Measurements from ENCODE around the gene LTBP4. TPM values are rescaled to one million over a fixed set of nuclear protein-coding genes. Genes with fewer than 3 reads are reported as not detected.
A peak's percentile ranks its signal among the peaks of the same experiment; 100 is the strongest.

Gene LTBP4
- total and polyA plus RNA-seq, 2 of the 13 experiments (the other 11 are each of a cell fraction or from before 2014, with no cell fraction given) = 0.86 to 2.3 TPM

- TF ChIP-seq, protein P1, sequence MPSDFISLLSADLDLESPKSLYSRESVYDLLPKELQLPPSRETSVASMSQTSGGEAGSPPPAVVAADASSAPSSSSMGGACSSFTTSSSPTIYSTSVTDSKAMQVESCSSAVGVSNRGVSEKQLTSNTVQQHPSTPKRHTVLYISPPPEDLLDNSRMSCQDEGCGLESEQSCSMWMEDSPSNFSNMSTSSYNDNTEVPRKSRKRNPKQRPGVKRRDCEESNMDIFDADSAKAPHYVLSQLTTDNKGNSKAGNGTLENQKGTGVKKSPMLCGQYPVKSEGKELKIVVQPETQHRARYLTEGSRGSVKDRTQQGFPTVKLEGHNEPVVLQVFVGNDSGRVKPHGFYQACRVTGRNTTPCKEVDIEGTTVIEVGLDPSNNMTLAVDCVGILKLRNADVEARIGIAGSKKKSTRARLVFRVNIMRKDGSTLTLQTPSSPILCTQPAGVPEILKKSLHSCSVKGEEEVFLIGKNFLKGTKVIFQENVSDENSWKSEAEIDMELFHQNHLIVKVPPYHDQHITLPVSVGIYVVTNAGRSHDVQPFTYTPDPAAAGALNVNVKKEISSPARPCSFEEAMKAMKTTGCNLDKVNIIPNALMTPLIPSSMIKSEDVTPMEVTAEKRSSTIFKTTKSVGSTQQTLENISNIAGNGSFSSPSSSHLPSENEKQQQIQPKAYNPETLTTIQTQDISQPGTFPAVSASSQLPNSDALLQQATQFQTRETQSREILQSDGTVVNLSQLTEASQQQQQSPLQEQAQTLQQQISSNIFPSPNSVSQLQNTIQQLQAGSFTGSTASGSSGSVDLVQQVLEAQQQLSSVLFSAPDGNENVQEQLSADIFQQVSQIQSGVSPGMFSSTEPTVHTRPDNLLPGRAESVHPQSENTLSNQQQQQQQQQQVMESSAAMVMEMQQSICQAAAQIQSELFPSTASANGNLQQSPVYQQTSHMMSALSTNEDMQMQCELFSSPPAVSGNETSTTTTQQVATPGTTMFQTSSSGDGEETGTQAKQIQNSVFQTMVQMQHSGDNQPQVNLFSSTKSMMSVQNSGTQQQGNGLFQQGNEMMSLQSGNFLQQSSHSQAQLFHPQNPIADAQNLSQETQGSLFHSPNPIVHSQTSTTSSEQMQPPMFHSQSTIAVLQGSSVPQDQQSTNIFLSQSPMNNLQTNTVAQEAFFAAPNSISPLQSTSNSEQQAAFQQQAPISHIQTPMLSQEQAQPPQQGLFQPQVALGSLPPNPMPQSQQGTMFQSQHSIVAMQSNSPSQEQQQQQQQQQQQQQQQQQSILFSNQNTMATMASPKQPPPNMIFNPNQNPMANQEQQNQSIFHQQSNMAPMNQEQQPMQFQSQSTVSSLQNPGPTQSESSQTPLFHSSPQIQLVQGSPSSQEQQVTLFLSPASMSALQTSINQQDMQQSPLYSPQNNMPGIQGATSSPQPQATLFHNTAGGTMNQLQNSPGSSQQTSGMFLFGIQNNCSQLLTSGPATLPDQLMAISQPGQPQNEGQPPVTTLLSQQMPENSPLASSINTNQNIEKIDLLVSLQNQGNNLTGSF (CRISPR knock-in tag; IDR thresholded peaks at IDR 0.05) = peak; percentile 68; the same call in 1 of the 2 replicates
- TF ChIP-seq ONECUT2 (CRISPR knock-in tag; IDR thresholded peaks at IDR 0.05) = 0 out of 2 replicates have a peak, but pooled peaks have one; percentile 14
- TF ChIP-seq PAWR (CRISPR knock-in tag; IDR thresholded peaks at IDR 0.05; ENCODE audit: borderline replicate concordance) = no peak
- 0 out of 2 replicates have a peak, but pooled peaks have one; percentile 72 for TF ChIP-seq ZNF430 (CRISPR knock-in tag; IDR thresholded peaks at IDR 0.05)
- TF ChIP-seq, protein P2, sequence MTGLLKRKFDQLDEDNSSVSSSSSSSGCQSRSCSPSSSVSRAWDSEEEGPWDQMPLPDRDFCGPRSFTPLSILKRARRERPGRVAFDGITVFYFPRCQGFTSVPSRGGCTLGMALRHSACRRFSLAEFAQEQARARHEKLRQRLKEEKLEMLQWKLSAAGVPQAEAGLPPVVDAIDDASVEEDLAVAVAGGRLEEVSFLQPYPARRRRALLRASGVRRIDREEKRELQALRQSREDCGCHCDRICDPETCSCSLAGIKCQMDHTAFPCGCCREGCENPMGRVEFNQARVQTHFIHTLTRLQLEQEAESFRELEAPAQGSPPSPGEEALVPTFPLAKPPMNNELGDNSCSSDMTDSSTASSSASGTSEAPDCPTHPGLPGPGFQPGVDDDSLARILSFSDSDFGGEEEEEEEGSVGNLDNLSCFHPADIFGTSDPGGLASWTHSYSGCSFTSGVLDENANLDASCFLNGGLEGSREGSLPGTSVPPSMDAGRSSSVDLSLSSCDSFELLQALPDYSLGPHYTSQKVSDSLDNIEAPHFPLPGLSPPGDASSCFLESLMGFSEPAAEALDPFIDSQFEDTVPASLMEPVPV (CRISPR knock-in tag; IDR thresholded peaks at IDR 0.05) = no peak
- TF ChIP-seq, protein P3, sequence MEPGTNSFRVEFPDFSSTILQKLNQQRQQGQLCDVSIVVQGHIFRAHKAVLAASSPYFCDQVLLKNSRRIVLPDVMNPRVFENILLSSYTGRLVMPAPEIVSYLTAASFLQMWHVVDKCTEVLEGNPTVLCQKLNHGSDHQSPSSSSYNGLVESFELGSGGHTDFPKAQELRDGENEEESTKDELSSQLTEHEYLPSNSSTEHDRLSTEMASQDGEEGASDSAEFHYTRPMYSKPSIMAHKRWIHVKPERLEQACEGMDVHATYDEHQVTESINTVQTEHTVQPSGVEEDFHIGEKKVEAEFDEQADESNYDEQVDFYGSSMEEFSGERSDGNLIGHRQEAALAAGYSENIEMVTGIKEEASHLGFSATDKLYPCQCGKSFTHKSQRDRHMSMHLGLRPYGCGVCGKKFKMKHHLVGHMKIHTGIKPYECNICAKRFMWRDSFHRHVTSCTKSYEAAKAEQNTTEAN (CRISPR knock-in tag; conservative IDR thresholded peaks at IDR 0.05) = peak; percentile 30; the same call in 1 of the 2 replicates
- 0 out of 2 replicates have a peak, but pooled peaks have one; percentile 0 for TF ChIP-seq ZNF547 (CRISPR knock-in tag; IDR thresholded peaks at IDR 0.05)
- TF ChIP-seq KLF11 (CRISPR knock-in tag; IDR thresholded peaks at IDR 0.05) = peak; percentile 56; the same call in 1 of the 2 replicates
- 0 out of 2 replicates have a peak, but pooled peaks have one; percentile 44 for TF ChIP-seq KMT2B (CRISPR knock-in tag; IDR thresholded peaks at IDR 0.05)
- peak; percentile 91 for TF ChIP-seq DMAP1 (CRISPR knock-in tag; IDR thresholded peaks at IDR 0.05)
- no peak for TF ChIP-seq ZNF275 (CRISPR knock-in tag; IDR thresholded peaks at IDR 0.05; ENCODE audit: borderline replicate concordance)
- peak; percentile 86 for TF ChIP-seq ZNF792 (CRISPR knock-in tag; IDR thresholded peaks at IDR 0.05)
- no peak for TF ChIP-seq EED (CRISPR knock-in tag; IDR thresholded peaks at IDR 0.05)
- TF ChIP-seq, protein P4, sequence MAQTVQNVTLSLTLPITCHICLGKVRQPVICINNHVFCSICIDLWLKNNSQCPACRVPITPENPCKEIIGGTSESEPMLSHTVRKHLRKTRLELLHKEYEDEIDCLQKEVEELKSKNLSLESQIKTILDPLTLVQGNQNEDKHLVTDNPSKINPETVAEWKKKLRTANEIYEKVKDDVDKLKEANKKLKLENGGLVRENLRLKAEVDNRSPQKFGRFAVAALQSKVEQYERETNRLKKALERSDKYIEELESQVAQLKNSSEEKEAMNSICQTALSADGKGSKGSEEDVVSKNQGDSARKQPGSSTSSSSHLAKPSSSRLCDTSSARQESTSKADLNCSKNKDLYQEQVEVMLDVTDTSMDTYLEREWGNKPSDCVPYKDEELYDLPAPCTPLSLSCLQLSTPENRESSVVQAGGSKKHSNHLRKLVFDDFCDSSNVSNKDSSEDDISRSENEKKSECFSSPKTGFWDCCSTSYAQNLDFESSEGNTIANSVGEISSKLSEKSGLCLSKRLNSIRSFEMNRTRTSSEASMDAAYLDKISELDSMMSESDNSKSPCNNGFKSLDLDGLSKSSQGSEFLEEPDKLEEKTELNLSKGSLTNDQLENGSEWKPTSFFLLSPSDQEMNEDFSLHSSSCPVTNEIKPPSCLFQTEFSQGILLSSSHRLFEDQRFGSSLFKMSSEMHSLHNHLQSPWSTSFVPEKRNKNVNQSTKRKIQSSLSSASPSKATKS (CRISPR knock-in tag; IDR thresholded peaks at IDR 0.05) = no peak
- TF ChIP-seq MEIS1 (CRISPR knock-in tag; IDR thresholded peaks at IDR 0.05; ENCODE audit: borderline replicate concordance) = no peak
- TF ChIP-seq ZNF768 (CRISPR knock-in tag; IDR thresholded peaks at IDR 0.05) = peak; percentile 63; the same call in 1 of the 2 replicates
- TF ChIP-seq ZNF556 (CRISPR knock-in tag; IDR thresholded peaks at IDR 0.05; ENCODE audit: borderline replicate concordance) = no peak
- TF ChIP-seq MYNN (CRISPR knock-in tag; IDR thresholded peaks at IDR 0.05; ENCODE audit: low read depth) = no peak
Measured at GRCh38 chr19:40662925-40663694, 61.9 kb downstream of the LTBP4 start (continued).

All from HepG2 (cell line).